Nephron (organoid): ENCODE measurements around the gene EXOSC3.

Experiments used
- H3K27ac Mint-ChIP-seq, 3 experiments: 2 replicates each; pipeline ENCODE4 v1.8.0; 2020; ENCODE audit warnings: mixed read lengths in 3 of 3, mild to moderate bottlenecking in 2 of 3, moderate library complexity in 1 of 3
- H3K27me3 Mint-ChIP-seq: 2 replicates; pipeline ENCODE4 v1.8.0; 2021; ENCODE audit warnings: low read depth, mild to moderate bottlenecking, moderate library complexity, mixed read lengths
- H3K36me3 Mint-ChIP-seq: 2 replicates; pipeline ENCODE4 v1.8.0; 2020; ENCODE audit warnings: low read depth, mixed read lengths
- H3K4me1 Mint-ChIP-seq: 2 replicates; pipeline ENCODE4 v1.8.0; 2020; ENCODE audit warnings: mixed read lengths
- H3K4me3 Mint-ChIP-seq, 3 experiments: 2 replicates each; pipeline ENCODE4 v1.8.0; 2020; ENCODE audit warnings: mild to moderate bottlenecking in 3 of 3, mixed read lengths in 3 of 3, moderate library complexity in 2 of 3
- H3K9me3 Mint-ChIP-seq: 2 replicates; pipeline ENCODE4 v1.8.0; 2020; ENCODE audit warnings: mixed read lengths
- TF ChIP-seq, protein P1 (sequence below), 3 experiments: fragments of 200-600 bp; sonication (generic); IDR thresholded peaks; one replicate each; pipeline ENCODE4 v1.5.0; 2021; ENCODE audit warnings: antibody characterized with exemption in 3 of 3; ENCODE audit not compliant: unreplicated experiment in 3 of 3

The EXOSC3 gene

DNA sequence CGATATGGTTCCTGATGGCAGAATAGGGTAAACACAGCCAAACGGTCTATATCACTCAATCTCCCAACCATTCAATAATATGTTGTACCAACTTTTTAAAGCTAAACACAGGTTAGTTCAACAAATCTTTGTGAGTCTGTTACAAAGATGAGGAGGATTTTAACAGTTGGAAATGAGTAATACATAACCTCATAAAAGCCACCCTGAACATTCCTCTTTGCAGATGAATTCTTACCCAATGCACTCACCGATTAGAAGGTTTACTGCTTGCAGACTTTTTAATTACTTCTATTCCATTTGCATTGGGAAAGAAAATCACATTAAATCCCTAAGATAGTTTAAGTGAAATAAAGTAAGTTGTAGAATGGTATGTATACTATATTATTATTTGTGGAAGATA lies 54.6 kb downstream of the EXOSC3 start:
- Mint-ChIP-seq H3K9me3 (no peaks in the 10 kb centered on the region), H3K36me3 (no peaks in the 10 kb centered on the region), H3K4me1 (peaks cover 34% of the 10 kb centered on the region), H3K27me3 (peaks cover 7% of the 10 kb centered on the region), H3K4me3 (no peak overlapping the region), H3K27ac (no peak overlapping the region)
- TF ChIP-seq, protein P1, sequence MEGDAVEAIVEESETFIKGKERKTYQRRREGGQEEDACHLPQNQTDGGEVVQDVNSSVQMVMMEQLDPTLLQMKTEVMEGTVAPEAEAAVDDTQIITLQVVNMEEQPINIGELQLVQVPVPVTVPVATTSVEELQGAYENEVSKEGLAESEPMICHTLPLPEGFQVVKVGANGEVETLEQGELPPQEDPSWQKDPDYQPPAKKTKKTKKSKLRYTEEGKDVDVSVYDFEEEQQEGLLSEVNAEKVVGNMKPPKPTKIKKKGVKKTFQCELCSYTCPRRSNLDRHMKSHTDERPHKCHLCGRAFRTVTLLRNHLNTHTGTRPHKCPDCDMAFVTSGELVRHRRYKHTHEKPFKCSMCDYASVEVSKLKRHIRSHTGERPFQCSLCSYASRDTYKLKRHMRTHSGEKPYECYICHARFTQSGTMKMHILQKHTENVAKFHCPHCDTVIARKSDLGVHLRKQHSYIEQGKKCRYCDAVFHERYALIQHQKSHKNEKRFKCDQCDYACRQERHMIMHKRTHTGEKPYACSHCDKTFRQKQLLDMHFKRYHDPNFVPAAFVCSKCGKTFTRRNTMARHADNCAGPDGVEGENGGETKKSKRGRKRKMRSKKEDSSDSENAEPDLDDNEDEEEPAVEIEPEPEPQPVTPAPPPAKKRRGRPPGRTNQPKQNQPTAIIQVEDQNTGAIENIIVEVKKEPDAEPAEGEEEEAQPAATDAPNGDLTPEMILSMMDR (IDR thresholded peaks at IDR 0.05; ENCODE audit: unreplicated experiment in 3 of 3): no peak
